Measurements from ENCODE around the gene UFD1. TPM values are rescaled to one million over a fixed set of nuclear protein-coding genes. Genes with fewer than 3 reads are reported as not detected.

Gene UFD1
- polyA plus RNA-seq, 3 donors = 57.0 to 82.5 (median 68.5) TPM

- H3K27me3 Mint-ChIP-seq (ENCODE audit: low read depth in 3 of 3) = peaks cover 0 to 5% (median 0%) of the 10 kb centered on the region in 3 donors
- Histone ChIP-seq H3K27me3 (ENCODE audit: control insufficient read depth in 2 of 2, insufficient read depth in 2 of 2, low read length in 2 of 2) (no peaks in the 10 kb centered on the region), H3K4me2 (replicated peaks; ENCODE audit: extremely low read depth, low read length, poor library complexity, severe bottlenecking) (no peak overlapping the region), H3K36me3 (replicated peaks in 1 of 2; ENCODE audit: control insufficient read depth in 1 of 2, insufficient read depth in 2 of 2, low read length in 2 of 2) (peaks cover 97% of the 10 kb centered on the region in 2 donors), H3K4me3 (replicated peaks in 1 of 3; ENCODE audit: low read depth in 2 of 3, low read length in 3 of 3) (no peak overlapping the region), H3K4me1 (ENCODE audit: control insufficient read depth in 1 of 2, insufficient read depth in 2 of 2, low read length in 2 of 2) (no peaks in the 10 kb centered on the region), H2AFZ (ENCODE audit: insufficient read depth, low read depth, low read length, poor library complexity, severe bottlenecking) (no peak overlapping the region), H3K9me3 (replicated peaks in 1 of 2; ENCODE audit: control insufficient read depth in 1 of 2, insufficient read depth in 1 of 2, low read length in 2 of 2) (no peaks in the 10 kb centered on the region), H3K9ac (ENCODE audit: insufficient read depth, low read length, poor library complexity, severe bottlenecking) (no peak overlapping the region), H4K20me1 (ENCODE audit: insufficient read depth, low read length) (peaks cover 36% of the 10 kb centered on the region), H3K79me2 (ENCODE audit: insufficient read depth, low read length) (peaks cover 4% of the 10 kb centered on the region), H3K27ac (ENCODE audit: low read depth in 1 of 2, low read length in 2 of 2) (no peak overlapping the region)
- H3K4me3 Mint-ChIP-seq = no peak overlapping the region
- peaks cover 90 to 96% of the 10 kb centered on the region in 2 donors for H3K36me3 Mint-ChIP-seq
- no peaks in the 10 kb centered on the region for H3K9me3 Mint-ChIP-seq
- intact Hi-C loops (cut with micrococcal nuclease) = loop anchor here in 1 of 2 donors (10.0 kb wide), 2 partner anchors 175 to 385 kb away; partner anchors contain the start of genes CLTCL1, GNB1L and RTL10
- no peaks in the 10 kb centered on the region for H3K4me1 Mint-ChIP-seq
- DNase-seq = no peak
- H3K27ac Mint-ChIP-seq = no peak overlapping the region
- TF ChIP-seq CTCF (IDR thresholded peaks at IDR 0.05) = no peak
- WGBS (ENCODE audit: insufficient coverage) = 100% methylated on average over 2 of the region's 2 CpGs
These were observed 9.0 kb downstream of the UFD1 start for GRCh38 chr22:19470010-19470409.

- Mint-ChIP-seq H3K36me3 (peaks cover 94 to 97% of the 10 kb centered on the region in 2 donors), H3K27me3 (ENCODE audit: low read depth in 3 of 3) (peaks cover 0 to 5% (median 0%) of the 10 kb centered on the region in 3 donors), H3K9me3 (no peaks in the 10 kb centered on the region), H3K27ac (no peak overlapping the region), H3K4me3 (no peak overlapping the region), H3K4me1 (no peaks in the 10 kb centered on the region)
- Histone ChIP-seq H3K36me3 (replicated peaks in 1 of 2; ENCODE audit: control insufficient read depth in 1 of 2, insufficient read depth in 2 of 2, low read length in 2 of 2) (peaks cover 97% of the 10 kb centered on the region in 2 donors), H3K9ac (ENCODE audit: insufficient read depth, low read length, poor library complexity, severe bottlenecking) (no peak overlapping the region), H2AFZ (ENCODE audit: insufficient read depth, low read depth, low read length, poor library complexity, severe bottlenecking) (no peak overlapping the region), H3K4me1 (ENCODE audit: control insufficient read depth in 1 of 2, insufficient read depth in 2 of 2, low read length in 2 of 2) (no peaks in the 10 kb centered on the region), H3K79me2 (ENCODE audit: insufficient read depth, low read length) (peaks cover 4% of the 10 kb centered on the region), H3K4me2 (replicated peaks; ENCODE audit: extremely low read depth, low read length, poor library complexity, severe bottlenecking) (no peak overlapping the region), H3K27me3 (ENCODE audit: control insufficient read depth in 2 of 2, insufficient read depth in 2 of 2, low read length in 2 of 2) (no peaks in the 10 kb centered on the region), H3K4me3 (replicated peaks in 1 of 3; ENCODE audit: low read depth in 2 of 3, low read length in 3 of 3) (no peak overlapping the region), H4K20me1 (ENCODE audit: insufficient read depth, low read length) (peaks cover 32% of the 10 kb centered on the region), H3K9me3 (replicated peaks in 1 of 2; ENCODE audit: control insufficient read depth in 1 of 2, insufficient read depth in 1 of 2, low read length in 2 of 2) (no peaks in the 10 kb centered on the region), H3K27ac (ENCODE audit: low read depth in 1 of 2, low read length in 2 of 2) (no peak overlapping the region)
- TF ChIP-seq CTCF (IDR thresholded peaks at IDR 0.05) = no peak
- DNase-seq = no peak
- intact Hi-C loops (cut with micrococcal nuclease) = loop anchor here in 1 of 2 donors (10.0 kb wide), 1 partner anchor 65 kb away; no protein-coding TSS in a partner anchor
- 98% methylated on average over 5 of the region's 7 CpGs for WGBS (ENCODE audit: insufficient coverage)
These were observed 9.6 kb downstream of the UFD1 start for GRCh38 chr22:19469421-19469820.

All from CD14-positive monocyte (primary cell).